HepG2 (cell line): ENCODE results near the gene GSG1. TPM values are rescaled to one million over a fixed set of nuclear protein-coding genes. Genes with fewer than 3 reads are reported as not detected.
"Not testable (repeated sequence)": the region's sequence is repeated elsewhere in the genome, so short reads cannot be mapped to it uniquely, and the experiment has no call there.

Experiments
- ATAC-seq: fragments of 200-7000 bp; cut with Tn5 transposase; 3 replicates; pipeline ENCODE4 v1.9.1; 2020; ENCODE audit warnings: mild to moderate bottlenecking, moderate library complexity
- BruUV-seq: library from RNA; stranded (reverse); fragments of 400-500 nt; replicated peaks from 2 replicates; lab custom pipeline; 2021; lab: Mats Ljungman, UMichigan
- CTCF ChIA-PET: fragments of 300-600 bp; formaldehyde crosslinking; extraction: SDS; loops from one replicate; lab custom pipeline; 2021; ENCODE audit warnings: low total read pairs, inconsistent platforms, low intra/inter-chr PET ratio; lab: Yijun Ruan, JAX
- POLR2A ChIA-PET: fragments of 350-600 bp; sonication (Branson Sonifier 250); formaldehyde crosslinking; loops from one replicate; lab custom pipeline; 2020; ENCODE audit warnings: antibody characterized with exemption, inconsistent platforms; lab: Yijun Ruan, JAX
- DNase-seq: peaks from one replicate; pipeline ENCODE4 v3.0.0-alpha.2; 2015; ENCODE audit warnings: low spot score
- FAIRE-seq: peaks from 3 replicates; lab custom pipeline; 2011; peaks lifted over from hg19 to GRCh38; lab: Jason Lieb, UNC
- H2AFZ ChIP-seq: one replicate; pipeline ENCODE4 v1.6.1; 2011; ENCODE audit warnings: low read length, inconsistent platforms
- H3K27ac ChIP-seq: fragments of 300-600 bp; 3 replicates; pipeline ENCODE4 v1.8.0; 2011; ENCODE audit warnings: mixed run types, mild to moderate bottlenecking, mixed read lengths, low read length, inconsistent platforms; ENCODE audit not compliant: insufficient read depth; ENCODE audit errors: extremely low read length
- H3K27me3 ChIP-seq, 2 experiments: fragments of 200-600 bp in 1 of 2; 2 replicates in 1 of 2; 3 replicates in 1 of 2; pipeline versions ENCODE4 v1.6.0 to v1.8.0; 2011; ENCODE audit warnings: low read length in 2 of 2, mild to moderate bottlenecking in 2 of 2, moderate library complexity in 2 of 2, inconsistent platforms in 1 of 2; ENCODE audit not compliant: insufficient read depth in 2 of 2, control insufficient read depth in 1 of 2
- H3K36me3 ChIP-seq, 2 experiments: fragments of 200-600 bp in 1 of 2; replicated peaks in 1 of 2; 2 replicates in 1 of 2; 3 replicates in 1 of 2; pipeline versions ENCODE4 v1.5.1 to v1.8.0; 2011; ENCODE audit warnings: low read length in 2 of 2, inconsistent platforms in 1 of 2; ENCODE audit not compliant: insufficient read depth in 2 of 2, control insufficient read depth in 1 of 2
- H3K4me1 ChIP-seq: 2 replicates; pipeline ENCODE4 v1.5.1; 2012; ENCODE audit warnings: low read length, inconsistent platforms; ENCODE audit not compliant: insufficient read depth
- H3K4me2 ChIP-seq: 2 replicates; pipeline ENCODE4 v1.6.0; 2011; ENCODE audit warnings: low read depth, low read length, inconsistent platforms
- H3K4me3 ChIP-seq, 3 experiments: fragments of 200-600 bp in 1 of 3; sonication (generic), shearing (Covaris generic) in 1 of 3; replicated peaks in 1 of 3; 2 replicates each; pipeline ENCODE4 v1.5.1; 2011 to 2016; ENCODE audit warnings: low read length in 3 of 3, inconsistent platforms in 2 of 3, low read depth in 2 of 3, mild to moderate bottlenecking in 2 of 3, control low read depth in 1 of 3, mixed read lengths in 1 of 3; ENCODE audit not compliant: insufficient read depth in 1 of 3
- H3K79me2 ChIP-seq: one replicate; pipeline ENCODE4 v1.6.1; 2011; ENCODE audit warnings: low read length, inconsistent platforms; ENCODE audit not compliant: insufficient read depth
- H3K9ac ChIP-seq: 2 replicates; pipeline ENCODE4 v1.6.0; 2011; ENCODE audit warnings: mild to moderate bottlenecking, low read depth, low read length, inconsistent platforms; ENCODE audit not compliant: insufficient read depth
- H3K9me3 ChIP-seq: 2 replicates; pipeline ENCODE4 v1.5.1; 2012; ENCODE audit warnings: mild to moderate bottlenecking, low read length
- H4K20me1 ChIP-seq: 2 replicates; pipeline ENCODE4 v1.6.0; 2011; ENCODE audit warnings: inconsistent platforms, mild to moderate bottlenecking, low read length, moderate library complexity; ENCODE audit not compliant: insufficient read depth
- ARID2 ChIP-seq: sonication (generic); formaldehyde crosslinking; IDR thresholded peaks from 2 replicates; pipeline ENCODE4 v1.8.1; 2022; ENCODE audit warnings: mild to moderate bottlenecking, missing genetic modification reagents, borderline replicate concordance
- BRCA1 ChIP-seq: sonication (generic); formaldehyde crosslinking; IDR thresholded peaks from 2 replicates; pipeline ENCODE4 v1.4.0; 2020; ENCODE audit warnings: missing genetic modification reagents
- FLYWCH1 ChIP-seq: sonication (generic); formaldehyde crosslinking; IDR thresholded peaks from 2 replicates; pipeline ENCODE4 v1.8.1; 2023; ENCODE audit warnings: mild to moderate bottlenecking, missing genetic modification reagents
- FOXM1 ChIP-seq: sonication (generic); formaldehyde crosslinking; IDR thresholded peaks from 2 replicates; pipeline ENCODE4 v1.5.0; 2020; ENCODE audit warnings: missing genetic modification reagents
- RNF2 ChIP-seq: fragments of 450-650 bp; conservative IDR thresholded peaks from 2 replicates; pipeline ENCODE4 v1.6.1; 2016; ENCODE audit warnings: low read depth
- THYN1 ChIP-seq: sonication (generic); formaldehyde crosslinking; IDR thresholded peaks from 2 replicates; pipeline ENCODE4 v1.8.1; 2023; ENCODE audit warnings: low read depth, mild to moderate bottlenecking, moderate library complexity, missing genetic modification reagents, borderline replicate concordance
- WGBS: methylation state at CpG from one replicate; pipeline ENCODE4 v1.1.6; 2017; ENCODE audit warnings: low lambda C conversion rate; 5-methylcytosine and 5-hydroxymethylcytosine counted together
- in situ Hi-C: cut with HindIII; loops from 2 replicates; pipeline ENCODE4 v1.10.0; 2017; ENCODE audit warnings: low pct_unique_long_range_greater_than_20kb; ENCODE audit not compliant: extremely low pct_ligation_motif_present
- intact Hi-C: fragments of 100-400 bp; cut with micrococcal nuclease; formaldehyde crosslinking; loops from one replicate; pipeline ENCODE4 v1.10.0; 2022; ENCODE audit not compliant: unreplicated experiment
- polyA plus RNA-seq, 8 experiments: library from polyadenylated mRNA; depleted of rRNA in 3 of 8; stranded (reverse) in 7 of 8; unstranded in 1 of 8; fragments of >200 nt; fragmentation: Illumina TruSeq in 4 of 8; extraction: Trizol in 4 of 8; gene quantifications; 2 replicates each; pipeline versions ENCODE4 v1.2.1 to v1.2.3, GENCODE V29; 2011 to 2016; ENCODE audit warnings: low read depth in 4 of 8, missing spikeins in 1 of 8, mixed read lengths in 1 of 8; ENCODE audit not compliant: insufficient read depth in 1 of 8
- total RNA-seq, 5 experiments: library from RNA; depleted of rRNA; stranded (reverse); fragments of >200 nt; fragmentation: Illumina TruSeq; extraction: Trizol; gene quantifications; 2 replicates each; pipeline ENCODE4 v1.2.3, GENCODE V29; 2016; ENCODE audit warnings: low read depth in 1 of 5

Gene GSG1
- total and polyA plus RNA-seq, 2 of the 13 experiments (the other 11 are each of a cell fraction or from before 2014, with no cell fraction given): not detected

DNA sequence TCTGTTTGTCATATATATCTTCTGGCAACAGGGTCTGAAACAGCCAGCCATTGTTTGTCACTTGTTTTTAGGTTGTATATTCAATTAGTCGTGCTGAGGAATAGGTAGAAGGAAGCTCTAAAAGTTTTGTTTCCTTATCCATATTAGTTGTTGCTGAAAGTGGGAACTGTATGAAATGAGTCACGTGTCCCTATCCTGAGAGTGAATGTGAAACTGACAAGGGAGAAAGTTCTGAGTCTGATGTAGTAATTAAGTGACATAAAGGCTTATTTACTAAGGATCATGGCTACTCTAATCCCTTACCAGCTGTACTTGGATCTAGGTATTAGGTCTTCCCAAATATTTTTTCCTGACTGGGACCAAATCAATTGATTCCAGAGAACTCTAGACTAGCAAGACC lies 42.9 kb downstream of the GSG1 start:
- ChIA-PET POLR2A (no interaction called here), CTCF (no interaction called here)
- Histone ChIP-seq H3K36me3 (peaks cover 3 to 10% of the 10 kb centered on the region in 2 experiments; a peak in 2 of 5 replicates), H3K4me3 (no peak overlapping the region), H4K20me1 (no peaks in the 10 kb centered on the region), H3K9ac (no peak overlapping the region), H3K27ac (no peak overlapping the region), H3K79me2 (no peaks in the 10 kb centered on the region), H3K27me3 (no peaks in the 10 kb centered on the region), H3K4me2 (no peak overlapping the region), H2AFZ (no peak overlapping the region), H3K4me1 (no peaks in the 10 kb centered on the region), H3K9me3 (no peaks in the 10 kb centered on the region)
- TF ChIP-seq RNF2: no peak
- TF ChIP-seq FLYWCH1 (CRISPR knock-in tag): no peak
- TF ChIP-seq BRCA1 (CRISPR knock-in tag): no peak
- TF ChIP-seq FOXM1 (CRISPR knock-in tag): no peak
- TF ChIP-seq ARID2 (CRISPR knock-in tag): no peak
- TF ChIP-seq THYN1: no peak
- intact Hi-C loops (no loop called here), in situ Hi-C loops (no loop called here)
- WGBS: 78% methylated on average over 2 of the region's 2 CpGs
- ATAC-seq (no peak), DNase-seq (no peak), FAIRE-seq (no peak)
- no TSS peak for BruUV-seq

GRCh38 chr12:13053617-13054016 lies 49.9 kb downstream of the GSG1 start:
- in situ Hi-C loops, H2AFZ ChIP-seq, BruUV-seq, CTCF ChIA-PET, H3K9me3 ChIP-seq, H3K79me2 ChIP-seq, FAIRE-seq, H3K9ac ChIP-seq, POLR2A ChIA-PET, H3K4me3 ChIP-seq, ATAC-seq, H4K20me1 ChIP-seq, H3K27me3 ChIP-seq, intact Hi-C loops, H3K36me3 ChIP-seq, H3K27ac ChIP-seq, DNase-seq, H3K4me2 ChIP-seq: not testable (repeated sequence)
- peaks cover 17% of the 10 kb centered on the region for H3K4me1 ChIP-seq
- 86% methylated on average over 6 of the region's 6 CpGs for WGBS
